ENCODE measurements around the gene EEF2.

Gene EEF2

DNA sequence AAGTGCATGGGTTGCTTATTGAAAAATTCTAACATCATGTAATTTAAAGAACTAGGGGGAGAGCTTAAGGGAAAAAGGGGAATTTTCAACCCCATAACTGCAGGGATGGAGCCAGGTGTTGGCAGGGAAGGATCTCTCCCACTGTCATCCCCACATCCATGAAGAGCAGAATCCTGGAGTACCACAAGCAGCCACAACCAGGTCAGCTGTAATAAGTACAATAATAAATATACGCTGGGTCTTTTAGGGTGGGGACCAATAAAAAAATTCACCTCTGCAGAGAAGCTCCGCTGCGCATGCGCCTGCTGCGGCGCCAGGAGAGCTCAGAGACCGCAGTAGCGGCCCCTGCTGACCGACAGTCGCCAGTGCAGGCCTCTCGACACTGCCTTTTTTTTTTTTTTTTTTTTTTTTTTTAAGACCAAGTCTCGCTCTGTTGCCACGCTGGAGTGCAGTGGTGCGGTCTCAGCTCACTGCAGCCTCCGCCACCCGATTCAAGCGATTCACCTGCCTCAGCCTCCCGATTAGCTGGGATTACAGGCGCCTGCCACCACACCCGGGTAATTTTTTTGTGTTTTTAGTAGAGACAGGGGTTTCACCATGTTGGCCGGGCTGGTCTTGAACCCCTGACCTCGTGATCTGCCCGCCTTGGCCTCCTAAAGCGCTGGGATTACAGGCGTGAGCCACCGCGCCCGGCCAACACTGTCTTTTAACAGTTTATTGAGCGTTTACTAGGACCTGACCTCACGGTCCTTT is 2.5 kb upstream of the EEF2 start:
- peak overlapping the region in 1 of 7 experiments; percentile 91 for H3K4me3 ChIP-seq
- H3K27ac ChIP-seq: peak overlapping the region in 7 of 21 experiments; percentile 9 to 69 (median 52)

DNA sequence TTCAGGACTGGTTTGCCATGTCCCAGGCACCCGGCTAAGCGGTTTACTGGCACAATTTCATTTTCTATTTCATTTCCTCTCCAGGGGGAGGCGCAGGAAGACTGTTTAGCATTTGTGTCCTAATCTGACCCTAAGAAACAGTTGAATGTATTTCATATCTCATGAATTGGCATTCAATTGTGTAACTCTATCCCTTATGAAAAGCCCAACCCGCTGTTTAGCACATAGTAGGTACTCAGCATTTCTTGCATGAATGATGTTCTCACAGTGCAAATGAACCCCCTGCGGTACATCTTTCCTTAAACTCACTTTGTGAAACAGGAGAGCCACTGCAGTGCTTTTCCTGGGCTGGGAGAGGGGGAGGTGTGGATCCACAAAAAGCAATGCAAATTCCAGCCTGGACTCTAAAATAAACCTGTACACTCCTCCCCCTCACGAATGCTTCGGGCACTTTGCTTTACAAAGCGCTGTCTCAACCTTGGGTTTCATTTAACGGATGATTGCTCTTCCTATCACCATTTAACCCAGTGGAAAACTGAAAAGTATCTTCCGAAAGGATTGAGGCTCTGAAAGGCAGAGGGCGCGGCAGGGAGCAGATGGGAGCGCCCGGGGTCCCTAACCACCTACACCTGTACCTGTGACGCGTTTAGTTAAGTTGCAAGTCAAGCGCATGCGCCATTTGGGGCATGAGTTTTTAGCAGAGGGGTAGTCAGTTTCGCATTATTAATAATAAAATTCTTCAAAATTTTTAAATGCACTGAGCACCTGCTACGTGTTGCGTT is 1.2 kb upstream of the EEF2 start:
- Histone ChIP-seq H3K4me3 (peak overlapping the region; percentile 69 to 96 (median 83)), H3K27ac (peak overlapping the region in 11 of 21 experiments; percentile 3 to 99 (median 55))

DNA sequence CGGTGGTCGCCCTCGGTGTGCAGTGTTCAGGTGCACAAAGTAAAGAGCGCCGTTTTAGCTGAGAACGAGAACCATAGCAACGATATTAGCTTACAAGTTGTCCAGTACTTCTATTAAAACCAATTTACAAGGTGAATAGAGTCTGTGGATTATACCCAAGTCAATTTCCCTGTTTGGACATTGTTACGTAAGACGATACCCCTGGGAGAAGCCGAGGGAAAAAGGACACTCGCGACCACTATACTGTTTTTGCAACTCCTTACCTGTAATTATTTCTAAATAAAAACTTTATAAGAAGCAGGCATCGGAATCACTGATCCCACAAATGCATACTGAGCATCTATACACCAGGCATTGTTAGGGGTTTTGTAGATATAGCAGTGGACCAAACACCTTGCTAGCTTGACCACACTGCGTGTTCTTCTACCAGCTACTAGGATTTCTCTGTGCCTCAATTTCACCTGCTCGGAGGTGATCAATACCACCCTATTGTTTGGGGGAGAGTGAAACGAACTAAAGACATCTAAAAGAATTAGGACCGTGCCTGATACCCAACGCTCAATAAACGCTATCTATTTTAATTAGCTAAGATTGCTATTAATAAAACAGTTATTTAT is 488 bp upstream of the EEF2 start:
- Histone ChIP-seq H3K27ac (peak overlapping the region in 16 of 21 experiments; percentile 11 to 99 (median 94)), H3K4me3 (peak overlapping the region; percentile 69 to 96 (median 83))

DNA sequence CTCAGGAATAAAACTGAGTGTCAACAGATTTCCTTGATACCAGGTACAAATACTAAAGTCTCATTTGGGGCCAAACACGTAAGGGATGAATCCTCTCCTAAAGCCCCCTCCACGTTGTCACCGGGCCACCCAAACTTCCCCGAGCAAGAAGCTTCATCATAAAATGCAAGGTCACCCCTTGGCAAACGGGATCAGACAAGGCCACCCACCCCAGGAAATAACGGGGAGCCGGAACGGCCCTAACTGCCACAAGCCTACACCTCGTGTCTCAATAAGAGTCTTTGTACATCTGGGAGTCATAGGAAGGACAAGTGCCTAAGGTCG is 717 bp downstream of the EEF2 start:
- H3K27ac ChIP-seq: peak overlapping the region; percentile 79 to 99 (median 96)
- peak overlapping the region; percentile 69 to 96 (median 83) for H3K4me3 ChIP-seq

DNA sequence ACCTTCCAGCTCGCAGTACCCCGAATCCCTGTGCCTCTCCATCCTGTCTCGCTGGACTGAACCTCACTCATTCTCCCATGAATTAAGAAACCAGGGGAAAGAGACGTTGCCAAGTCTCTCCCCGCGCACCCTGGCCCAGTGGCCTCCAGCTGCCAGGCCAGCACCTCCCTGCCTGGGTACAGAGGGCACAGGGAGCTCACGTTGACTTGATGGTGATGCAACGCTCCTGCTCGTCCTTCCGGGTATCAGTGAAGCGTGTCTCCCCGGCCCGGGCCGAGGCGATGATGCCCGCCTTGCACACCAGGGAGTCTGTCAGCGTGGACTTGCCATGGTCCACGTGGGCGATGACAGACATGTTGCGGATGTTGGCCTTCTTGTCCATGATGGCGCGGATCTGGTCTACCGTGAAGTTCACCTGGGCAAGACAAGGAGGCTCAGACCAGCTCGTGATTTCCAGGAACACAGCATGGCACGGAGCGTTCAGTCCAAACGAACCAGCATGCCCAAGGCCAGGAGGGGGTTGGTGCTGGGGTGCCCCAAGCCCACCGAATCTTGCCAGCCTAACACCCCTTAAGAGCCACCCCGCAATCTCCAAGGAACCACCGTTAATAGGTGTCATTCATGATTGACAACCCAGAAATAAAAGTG is 1.2 kb downstream of the EEF2 start:
- peak overlapping the region; percentile 69 to 96 (median 83) for H3K4me3 ChIP-seq
- H3K27ac ChIP-seq: peak overlapping the region in 20 of 21 experiments; percentile 79 to 99 (median 96)

DNA sequence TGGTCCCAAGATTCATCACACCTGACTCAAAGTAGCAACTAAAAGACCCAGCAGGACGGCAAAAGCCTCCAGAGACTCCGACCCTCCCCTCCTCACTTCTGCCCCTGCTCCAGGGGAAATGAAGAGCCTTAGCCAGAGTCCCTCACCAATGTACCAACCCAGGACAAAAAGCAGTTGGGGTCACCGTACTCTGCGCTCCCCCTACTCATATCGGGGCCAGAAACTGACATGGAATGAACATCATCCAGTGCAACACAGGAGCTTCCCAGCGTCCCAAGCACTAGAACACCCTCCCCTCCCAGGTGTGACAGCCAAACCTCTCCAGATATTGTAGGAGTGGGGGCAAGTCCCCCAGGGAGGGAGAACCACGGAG is 1.7 kb downstream of the EEF2 start:
- peak overlapping the region in 15 of 21 experiments; percentile 91 to 99 (median 97) for H3K27ac ChIP-seq
- peak overlapping the region; percentile 69 to 96 (median 83) for H3K4me3 ChIP-seq

DNA sequence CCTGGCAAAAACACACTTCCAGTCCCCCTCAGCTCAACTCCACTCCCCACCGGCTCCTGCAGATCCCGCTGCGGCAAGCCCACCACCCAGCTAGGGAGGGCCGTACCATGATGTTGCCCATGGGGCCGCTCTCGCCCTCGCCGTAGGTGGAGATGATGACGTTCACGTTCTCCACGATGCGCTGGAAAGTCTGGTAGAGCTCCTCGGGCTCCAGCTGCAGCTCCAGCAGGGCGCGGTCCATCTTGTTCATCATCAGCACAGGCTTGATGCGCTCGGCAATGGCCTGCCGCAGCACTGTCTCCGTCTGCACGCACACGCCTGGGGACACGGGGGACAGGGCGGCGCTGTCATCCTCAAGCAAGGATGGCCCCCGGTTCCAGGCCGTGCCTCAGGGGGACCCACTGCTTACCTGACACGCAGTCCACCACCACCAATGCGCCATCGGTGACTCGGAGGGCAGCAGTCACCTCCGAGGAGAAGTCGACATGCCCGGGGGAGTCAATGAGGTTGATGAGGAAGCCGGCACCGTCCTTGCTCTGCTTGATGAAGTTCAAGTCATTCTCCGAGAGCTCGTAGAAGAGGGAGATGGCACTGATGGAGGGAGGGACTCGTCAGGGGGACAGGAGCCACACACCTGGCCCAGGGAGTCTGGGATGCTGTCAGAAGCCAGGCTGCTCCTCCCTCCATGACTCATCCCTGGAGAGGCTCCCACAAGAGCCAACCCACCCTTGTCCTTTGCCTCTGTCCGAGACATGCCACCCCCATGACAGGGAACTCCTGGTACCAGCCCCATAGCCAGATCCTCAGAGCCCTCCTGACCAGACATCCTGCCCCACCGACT is 2.3 kb downstream of the EEF2 start:
- peak overlapping the region in 9 of 21 experiments; percentile 91 to 99 (median 98) for H3K27ac ChIP-seq
- peak overlapping the region in 4 of 7 experiments; percentile 69 to 96 (median 89) for H3K4me3 ChIP-seq

DNA sequence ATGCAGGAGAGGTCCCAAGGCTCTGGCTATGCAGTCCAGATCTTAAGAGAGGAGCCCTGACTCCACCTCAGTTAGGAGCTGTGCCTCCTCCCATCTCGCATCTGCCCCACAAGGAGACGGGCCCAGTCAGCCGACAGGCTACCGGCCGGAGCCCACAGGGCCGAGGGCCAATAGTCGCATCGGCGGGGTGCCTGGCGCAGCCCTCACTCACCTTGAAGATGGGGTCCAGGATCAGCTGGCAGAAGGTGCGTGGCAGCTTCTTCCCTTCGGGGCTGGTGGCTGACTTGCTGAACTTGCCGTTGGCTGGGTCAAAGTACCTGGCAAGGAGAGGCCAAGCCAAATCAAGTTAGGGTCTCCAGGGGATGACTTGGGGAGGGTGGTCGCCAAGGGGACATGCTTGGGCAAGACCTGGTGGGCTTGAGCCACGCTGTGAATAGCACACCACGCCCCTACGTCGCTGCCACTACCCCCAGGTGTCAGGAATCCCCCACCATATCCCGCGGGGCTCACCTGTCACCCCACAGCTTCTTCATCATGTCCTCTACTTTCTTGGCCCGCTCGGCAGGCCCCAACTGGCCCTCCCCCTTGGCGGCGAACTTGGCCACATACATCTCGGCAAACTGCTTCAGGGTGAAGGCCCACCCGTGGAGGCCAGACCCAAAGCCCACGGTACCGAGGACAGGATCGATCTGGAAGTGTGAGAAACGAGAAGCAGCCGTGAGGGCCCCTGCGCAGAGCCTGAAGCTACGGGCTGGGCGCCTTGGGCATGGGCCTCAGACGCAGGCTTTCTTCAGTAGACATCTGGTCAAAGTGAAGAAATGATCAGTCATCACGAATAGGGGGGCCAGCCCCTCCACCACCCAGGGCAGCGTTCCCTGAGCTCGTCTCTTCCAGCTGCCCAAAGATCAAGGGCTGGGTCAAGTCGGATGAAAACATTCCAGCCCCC is 3.3 kb downstream of the EEF2 start:
- H3K4me3 ChIP-seq: no peak overlapping the region
- H3K27ac ChIP-seq: no peak overlapping the region

DNA sequence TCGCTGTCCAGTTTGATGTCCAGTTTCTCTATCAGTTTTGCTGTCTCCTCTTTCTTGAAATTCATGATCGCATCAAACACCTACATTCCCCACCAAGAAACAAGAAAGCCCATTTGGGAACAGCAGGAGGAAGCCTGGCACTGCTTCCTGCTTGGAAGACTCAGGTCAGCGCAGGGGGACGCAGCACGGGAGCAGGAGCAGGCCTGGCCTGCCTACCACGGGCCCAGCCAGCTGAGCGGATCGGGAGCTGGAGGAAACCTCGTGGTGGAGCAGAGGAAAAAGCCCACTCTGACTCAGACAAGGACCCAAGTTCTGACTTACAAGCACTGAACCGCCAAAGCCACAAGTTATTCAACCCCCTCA is 3.9 kb downstream of the EEF2 start:
- H3K27ac ChIP-seq: peak overlapping the region in 1 of 21 experiments; percentile 16
- H3K4me3 ChIP-seq: no peak overlapping the region

DNA sequence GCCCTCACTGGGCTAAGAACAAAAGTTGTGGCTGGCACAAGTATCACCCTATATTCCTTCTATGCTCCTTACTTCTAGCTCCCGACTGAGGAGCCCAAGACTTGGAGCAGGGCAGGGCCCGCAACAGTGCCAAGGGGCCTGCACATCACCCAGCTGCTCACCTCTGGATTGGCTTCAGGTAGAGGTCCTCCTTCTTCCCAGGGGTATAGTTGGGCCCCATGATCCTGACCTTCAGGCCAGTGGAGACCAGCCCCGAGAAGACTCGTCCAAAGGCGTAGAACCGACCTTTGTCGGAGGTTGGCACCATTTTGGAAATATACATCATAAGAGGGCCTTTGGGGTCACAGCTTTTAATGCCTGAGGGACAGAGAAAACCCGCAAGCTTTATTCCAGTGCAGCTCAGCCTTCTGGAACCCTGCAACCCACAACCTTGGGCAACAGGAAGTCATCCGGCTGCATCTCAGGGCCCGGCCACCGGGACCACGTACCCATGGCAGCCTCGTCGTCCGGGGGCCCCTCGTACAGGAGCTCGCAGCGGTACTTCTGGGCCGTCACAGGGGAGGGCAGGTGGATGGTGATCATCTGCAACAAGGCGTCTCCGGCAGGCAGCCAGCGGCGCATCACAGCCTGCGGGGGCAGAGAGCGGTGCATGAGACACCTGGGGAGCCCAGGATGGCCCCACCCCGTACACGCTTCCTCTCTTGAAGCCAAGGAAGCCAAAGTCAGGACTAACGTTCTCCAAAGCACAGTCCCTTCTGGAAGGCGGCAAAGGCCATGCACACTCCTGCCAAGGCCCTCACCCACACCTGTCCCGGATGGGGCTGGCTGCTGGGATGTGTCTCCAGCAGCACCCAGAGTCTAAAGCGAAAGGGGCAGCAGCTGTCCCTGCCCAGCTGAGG is 4.7 kb downstream of the EEF2 start:
- peak overlapping the region in 1 of 21 experiments; percentile 16 for H3K27ac ChIP-seq

DNA sequence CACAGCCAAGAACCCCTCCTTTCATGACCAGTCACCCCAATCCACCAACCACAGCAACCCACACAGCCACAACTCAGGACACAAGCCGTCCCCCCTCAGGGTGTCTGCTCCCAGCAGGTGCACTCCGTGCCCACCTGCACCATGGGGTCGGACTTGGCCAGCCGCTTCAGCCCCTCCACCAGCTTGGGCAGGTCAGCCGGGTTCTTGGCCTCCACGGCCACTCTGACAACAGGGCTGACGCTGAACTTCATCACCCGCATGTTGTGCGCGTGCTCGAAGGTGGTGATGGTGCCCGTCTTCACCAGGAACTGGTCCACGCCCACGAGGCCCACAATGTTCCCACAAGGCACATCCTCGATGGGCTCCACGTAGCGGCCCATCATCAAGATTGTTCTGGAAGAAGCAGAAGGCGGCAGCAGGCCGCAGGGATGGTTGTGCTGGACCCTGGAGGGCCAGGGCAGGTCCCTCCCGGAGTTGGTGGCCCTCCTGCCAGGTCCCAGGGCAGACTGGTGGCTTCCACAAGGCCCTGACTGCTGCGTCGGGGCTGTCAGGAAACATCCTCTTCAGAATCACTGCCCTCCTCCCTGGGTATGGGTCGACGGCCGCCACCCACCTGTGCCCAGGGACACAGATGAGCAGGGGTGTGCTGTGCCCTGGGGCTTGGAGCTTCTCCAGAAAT is 5.5 kb downstream of the EEF2 start:
- H3K27ac ChIP-seq: no peak overlapping the region

More for the DNA sequence above, 4.7 kb downstream of the EEF2 start:
- no peak overlapping the region for H3K4me3 ChIP-seq

DNA sequence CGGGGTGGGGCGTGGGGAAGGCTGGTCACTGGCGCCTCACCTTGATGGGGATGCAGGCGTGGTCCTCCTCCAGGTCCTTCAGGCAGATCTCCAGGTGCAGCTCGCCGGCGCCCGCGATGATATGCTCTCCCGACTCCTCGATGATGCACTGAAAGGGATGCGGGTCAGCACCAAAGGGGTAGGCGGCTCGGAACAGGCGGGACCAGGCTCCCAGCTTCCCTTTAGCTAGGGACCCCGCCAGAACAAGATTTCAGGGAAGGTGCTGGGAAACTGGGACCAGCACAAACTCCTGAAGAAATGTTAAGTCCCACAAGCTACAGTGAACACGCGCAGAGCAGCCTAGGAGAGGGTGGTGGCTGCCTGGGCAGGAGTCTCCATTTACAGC is 6.0 kb downstream of the EEF2 start:
- no peak overlapping the region for H3K4me3 ChIP-seq
- no peak overlapping the region for H3K27ac ChIP-seq

More for the DNA sequence above, 5.5 kb downstream of the EEF2 start:
- no peak overlapping the region for H3K4me3 ChIP-seq

DNA sequence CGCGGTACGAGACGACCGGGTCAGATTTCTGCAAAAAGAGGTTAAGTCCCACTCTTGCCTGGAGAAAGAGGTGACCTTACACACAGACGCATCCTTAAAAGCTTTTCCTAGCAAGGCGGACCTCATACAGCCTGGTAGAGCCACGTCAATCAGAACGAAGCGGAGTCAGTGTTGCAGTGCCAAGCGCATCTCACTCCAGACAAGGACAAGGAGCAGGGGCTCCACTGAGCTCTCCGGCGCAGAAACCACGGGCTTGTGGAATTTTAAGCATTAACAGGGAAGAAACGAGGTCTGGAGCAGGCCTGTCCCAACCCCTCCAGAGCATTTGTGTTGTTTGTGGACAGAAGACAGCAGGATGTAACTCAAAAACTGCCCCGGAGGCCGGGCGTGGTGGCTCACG is 7.1 kb downstream of the EEF2 start:
- H3K27ac ChIP-seq: no peak overlapping the region
- H3K4me3 ChIP-seq: no peak overlapping the region

DNA sequence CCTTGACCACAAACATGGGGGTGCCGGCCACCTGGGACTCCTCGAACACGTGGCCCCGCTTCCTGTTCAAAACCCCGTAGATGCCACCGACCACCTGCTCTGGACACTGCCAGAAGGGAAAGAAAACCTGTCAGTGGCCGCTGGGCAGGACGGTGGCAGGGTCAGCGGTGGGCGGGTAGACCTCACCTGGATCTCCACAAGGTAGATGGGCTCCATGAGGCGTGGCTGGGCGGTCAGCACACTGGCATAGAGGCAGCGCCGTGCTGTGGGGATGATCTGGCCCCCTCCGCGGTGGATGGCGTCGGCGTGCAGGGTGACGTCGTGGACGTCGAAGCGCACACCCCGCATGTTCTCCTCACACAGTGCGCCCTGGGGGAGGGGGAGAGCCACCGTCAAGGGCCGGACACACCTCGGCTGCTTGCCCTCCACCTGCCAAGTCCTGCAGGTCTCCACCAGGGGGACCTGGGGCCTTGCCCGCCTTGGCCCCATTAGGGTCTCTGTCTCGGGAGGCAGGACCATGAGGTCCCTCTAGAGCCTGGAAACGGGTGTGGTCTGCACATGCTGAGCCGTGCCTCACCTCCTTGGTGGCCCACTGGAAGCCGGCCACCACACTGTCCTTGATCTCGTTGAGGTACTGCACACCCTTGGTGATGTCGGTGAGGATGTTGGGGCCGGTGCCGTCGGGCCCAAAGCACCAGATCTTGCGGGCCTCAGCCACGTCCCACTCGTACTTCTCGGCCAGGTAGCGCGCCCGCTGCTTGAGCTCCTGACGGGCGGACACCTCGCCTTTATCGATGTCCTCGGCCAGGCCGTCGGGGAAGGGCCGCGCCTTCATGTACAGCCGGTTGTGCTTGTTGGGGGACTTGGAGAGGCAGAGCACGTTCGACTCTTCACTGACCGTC is 7.8 kb downstream of the EEF2 start:
- no peak overlapping the region for H3K4me3 ChIP-seq
- no peak overlapping the region for H3K27ac ChIP-seq

DNA sequence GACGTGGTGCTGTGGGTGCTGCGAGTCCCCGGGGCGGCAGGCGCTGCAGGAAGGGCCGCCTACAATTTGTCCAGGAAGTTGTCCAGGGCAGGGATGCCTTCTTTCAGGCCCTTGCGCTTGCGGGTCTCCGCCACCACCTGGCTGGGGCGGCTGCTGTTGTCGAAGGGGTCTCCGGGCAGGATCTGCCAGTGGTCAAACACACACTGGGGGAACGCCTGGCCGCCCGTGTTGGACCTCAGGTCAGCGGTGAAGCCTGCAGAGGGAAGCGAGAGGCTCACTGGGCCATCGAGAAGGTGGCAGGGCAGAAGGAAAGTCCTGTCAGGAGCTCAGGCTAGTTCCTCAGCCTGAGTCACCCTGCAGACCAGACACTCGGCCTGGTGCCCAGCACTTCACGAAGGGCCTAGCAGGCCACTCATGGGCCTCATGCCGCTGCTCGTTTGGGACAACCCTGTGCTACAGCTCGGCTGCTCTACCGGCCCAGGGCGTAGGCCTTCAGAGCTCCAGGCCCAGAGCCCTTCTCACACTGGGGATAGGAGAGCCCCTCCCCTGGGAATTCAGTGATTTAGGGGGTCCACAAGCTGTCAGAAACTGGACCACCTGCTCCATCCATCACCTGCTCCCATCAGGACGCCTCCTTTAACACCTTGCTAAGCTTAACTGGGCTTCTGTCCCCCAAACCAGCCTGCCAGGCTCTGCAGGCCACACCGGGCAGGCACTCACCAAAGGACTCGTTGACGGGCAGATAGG is 8.6 kb downstream of the EEF2 start:
- Histone ChIP-seq H3K27ac (no peak overlapping the region), H3K4me3 (no peak overlapping the region)
